Stimulated activated naive CD8-positive, alpha-beta T cell treated with anti-CD3 and anti-CD28 coated beads, Interleukin-15, Interleukin-2, amounts not matched to agents 100 ng/mL and 50 ng/mL, for 24 hours (primary cell): ENCODE measurements around the gene FSTL4.

Experiments
- H3K27ac Mint-ChIP-seq: one replicate; pipeline ENCODE4 v1.8.0; 2021; ENCODE audit warnings: mild to moderate bottlenecking, mixed read lengths
- H3K27me3 Mint-ChIP-seq: one replicate; pipeline ENCODE4 v1.8.0; 2021; ENCODE audit warnings: mixed read lengths
- H3K36me3 Mint-ChIP-seq: one replicate; pipeline ENCODE4 v1.8.0; 2021; ENCODE audit warnings: low read depth, mixed read lengths
- H3K4me1 Mint-ChIP-seq: one replicate; pipeline ENCODE4 v1.8.0; 2021; ENCODE audit warnings: low read depth, mixed read lengths
- H3K4me3 Mint-ChIP-seq: one replicate; pipeline ENCODE4 v1.8.0; 2021; ENCODE audit warnings: mild to moderate bottlenecking, mixed read lengths
- H3K9me3 Mint-ChIP-seq: one replicate; pipeline ENCODE4 v1.8.0; 2021; ENCODE audit warnings: mixed read lengths

Gene FSTL4

GRCh38 chr5:133234273-133234672, 378.1 kb downstream of the FSTL4 start:
- no peaks in the 10 kb centered on the region for H3K36me3 Mint-ChIP-seq
- H3K9me3 Mint-ChIP-seq: no peaks in the 10 kb centered on the region
- H3K27me3 Mint-ChIP-seq: no peaks in the 10 kb centered on the region
- no peak overlapping the region for H3K27ac Mint-ChIP-seq
- H3K4me1 Mint-ChIP-seq: no peaks in the 10 kb centered on the region
- H3K4me3 Mint-ChIP-seq: no peak overlapping the region

- Mint-ChIP-seq H3K27ac (no peak overlapping the region), H3K4me1 (no peaks in the 10 kb centered on the region), H3K9me3 (no peaks in the 10 kb centered on the region), H3K27me3 (no peaks in the 10 kb centered on the region), H3K4me3 (no peak overlapping the region), H3K36me3 (no peaks in the 10 kb centered on the region)
These were observed 378.7 kb downstream of the FSTL4 start for GRCh38 chr5:133233616-133234015.

GRCh38 chr5:133232911-133233310, 379.4 kb downstream of the FSTL4 start:
- Mint-ChIP-seq H3K36me3 (no peaks in the 10 kb centered on the region), H3K9me3 (no peaks in the 10 kb centered on the region), H3K4me1 (no peaks in the 10 kb centered on the region), H3K4me3 (no peak overlapping the region), H3K27ac (no peak overlapping the region), H3K27me3 (no peaks in the 10 kb centered on the region)

GRCh38 chr5:133232435-133232834, 379.9 kb downstream of the FSTL4 start:
- no peak overlapping the region for H3K4me3 Mint-ChIP-seq
- no peaks in the 10 kb centered on the region for H3K27me3 Mint-ChIP-seq
- no peaks in the 10 kb centered on the region for H3K9me3 Mint-ChIP-seq
- no peaks in the 10 kb centered on the region for H3K36me3 Mint-ChIP-seq
- no peaks in the 10 kb centered on the region for H3K4me1 Mint-ChIP-seq
- H3K27ac Mint-ChIP-seq: no peak overlapping the region

GRCh38 chr5:133232011-133232410, 380.3 kb downstream of the FSTL4 start:
- Mint-ChIP-seq H3K27ac (no peak overlapping the region), H3K36me3 (no peaks in the 10 kb centered on the region), H3K9me3 (no peaks in the 10 kb centered on the region), H3K27me3 (no peaks in the 10 kb centered on the region), H3K4me1 (no peaks in the 10 kb centered on the region), H3K4me3 (no peak overlapping the region)

GRCh38 chr5:133230823-133231578, 381.3 kb downstream of the FSTL4 start:
- no peaks in the 10 kb centered on the region for H3K27me3 Mint-ChIP-seq

GRCh38 chr5:133229931-133230664, 382.2 kb downstream of the FSTL4 start:
- H3K27ac Mint-ChIP-seq: no peak overlapping the region

More at GRCh38 chr5:133230823-133231578, 381.3 kb downstream of the FSTL4 start:
- no peaks in the 10 kb centered on the region for H3K36me3 Mint-ChIP-seq
- no peak overlapping the region for H3K4me3 Mint-ChIP-seq
- no peaks in the 10 kb centered on the region for H3K9me3 Mint-ChIP-seq
- H3K27ac Mint-ChIP-seq: no peak overlapping the region
- H3K4me1 Mint-ChIP-seq: no peaks in the 10 kb centered on the region

GRCh38 chr5:133228316-133228715, 384.0 kb downstream of the FSTL4 start:
- no peaks in the 10 kb centered on the region for H3K36me3 Mint-ChIP-seq
- no peaks in the 10 kb centered on the region for H3K27me3 Mint-ChIP-seq
- no peak overlapping the region for H3K4me3 Mint-ChIP-seq
- no peaks in the 10 kb centered on the region for H3K4me1 Mint-ChIP-seq
- H3K9me3 Mint-ChIP-seq: no peaks in the 10 kb centered on the region
- no peak overlapping the region for H3K27ac Mint-ChIP-seq

More at GRCh38 chr5:133229931-133230664, 382.2 kb downstream of the FSTL4 start:
- Mint-ChIP-seq H3K4me1 (no peaks in the 10 kb centered on the region), H3K36me3 (no peaks in the 10 kb centered on the region), H3K9me3 (no peaks in the 10 kb centered on the region), H3K4me3 (no peak overlapping the region), H3K27me3 (no peaks in the 10 kb centered on the region)

GRCh38 chr5:133227897-133228296, 384.4 kb downstream of the FSTL4 start:
- Mint-ChIP-seq H3K4me1 (no peaks in the 10 kb centered on the region), H3K4me3 (no peak overlapping the region), H3K9me3 (no peaks in the 10 kb centered on the region), H3K27ac (no peak overlapping the region), H3K27me3 (no peaks in the 10 kb centered on the region), H3K36me3 (no peaks in the 10 kb centered on the region)

- H3K36me3 Mint-ChIP-seq: no peaks in the 10 kb centered on the region
- no peaks in the 10 kb centered on the region for H3K9me3 Mint-ChIP-seq
- no peaks in the 10 kb centered on the region for H3K4me1 Mint-ChIP-seq
- H3K4me3 Mint-ChIP-seq: no peak overlapping the region
- H3K27ac Mint-ChIP-seq: no peak overlapping the region
- H3K27me3 Mint-ChIP-seq: no peaks in the 10 kb centered on the region
These were observed 385.3 kb downstream of the FSTL4 start for GRCh38 chr5:133227082-133227481.

- H3K27ac Mint-ChIP-seq: no peak overlapping the region
- H3K36me3 Mint-ChIP-seq: no peaks in the 10 kb centered on the region
- no peaks in the 10 kb centered on the region for H3K9me3 Mint-ChIP-seq
- no peaks in the 10 kb centered on the region for H3K4me1 Mint-ChIP-seq
- H3K4me3 Mint-ChIP-seq: no peak overlapping the region
- H3K27me3 Mint-ChIP-seq: no peaks in the 10 kb centered on the region
These were observed 386.2 kb downstream of the FSTL4 start for GRCh38 chr5:133226186-133226585.

GRCh38 chr5:133225671-133226152, 386.6 kb downstream of the FSTL4 start:
- no peaks in the 10 kb centered on the region for H3K36me3 Mint-ChIP-seq
- no peaks in the 10 kb centered on the region for H3K9me3 Mint-ChIP-seq
- no peak overlapping the region for H3K27ac Mint-ChIP-seq
- no peak overlapping the region for H3K4me3 Mint-ChIP-seq
- H3K4me1 Mint-ChIP-seq: no peaks in the 10 kb centered on the region
- no peaks in the 10 kb centered on the region for H3K27me3 Mint-ChIP-seq

GRCh38 chr5:133222979-133223378, 389.4 kb downstream of the FSTL4 start:
- Mint-ChIP-seq H3K27ac (no peak overlapping the region), H3K27me3 (no peaks in the 10 kb centered on the region), H3K9me3 (no peaks in the 10 kb centered on the region), H3K4me3 (no peak overlapping the region), H3K4me1 (no peaks in the 10 kb centered on the region), H3K36me3 (no peaks in the 10 kb centered on the region)

GRCh38 chr5:133222521-133222920, 389.8 kb downstream of the FSTL4 start:
- Mint-ChIP-seq H3K9me3 (no peaks in the 10 kb centered on the region), H3K27me3 (no peaks in the 10 kb centered on the region), H3K27ac (no peak overlapping the region), H3K4me1 (no peaks in the 10 kb centered on the region), H3K4me3 (no peak overlapping the region), H3K36me3 (no peaks in the 10 kb centered on the region)

- no peaks in the 10 kb centered on the region for H3K27me3 Mint-ChIP-seq
- no peaks in the 10 kb centered on the region for H3K9me3 Mint-ChIP-seq
- no peaks in the 10 kb centered on the region for H3K4me1 Mint-ChIP-seq
- H3K4me3 Mint-ChIP-seq: no peak overlapping the region
- no peaks in the 10 kb centered on the region for H3K36me3 Mint-ChIP-seq
- H3K27ac Mint-ChIP-seq: no peak overlapping the region
These were observed 390.3 kb downstream of the FSTL4 start for GRCh38 chr5:133222040-133222439.
